Testis (tissue), 2 donors: ENCODE data around the gene MSMP.

Experiments
- POLR2A ChIP-seq: fragments of 450-650 bp; IDR thresholded peaks from one replicate; pipeline ENCODE4 v1.6.1; 2017; ENCODE audit warnings: antibody characterized with exemption, mild to moderate bottlenecking, moderate library complexity
- TF ChIP-seq, protein P1 (sequence below), 3 experiments: fragments of 450-650 bp in 2 of 3; fragments of 200-600 bp in 1 of 3; sonication (generic) in 1 of 3; IDR thresholded peaks; one replicate each; pipeline ENCODE4 v1.5.1; 2016 to 2019; ENCODE audit warnings: antibody characterized with exemption in 3 of 3, mild to moderate bottlenecking in 2 of 3, moderate library complexity in 1 of 3

DNA sequence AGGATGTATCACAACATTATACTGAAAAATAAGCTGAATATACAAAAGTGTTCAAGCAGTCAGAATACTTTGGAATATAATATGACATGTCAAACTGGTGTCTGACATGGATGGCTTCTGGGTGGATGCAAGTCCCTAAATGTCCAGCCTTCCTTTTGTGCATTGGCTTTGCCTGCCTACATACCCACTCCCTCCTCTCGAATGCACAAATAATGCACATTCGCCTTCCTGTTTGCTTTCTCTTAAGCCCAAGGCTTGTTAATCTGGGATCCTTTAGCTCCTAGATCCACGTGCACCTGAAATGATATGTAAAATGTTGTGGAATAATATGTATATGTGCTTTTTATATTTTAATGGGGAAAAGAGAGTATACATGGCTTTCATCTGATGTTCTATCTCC, 24.4 kb upstream of the MSMP start:
- TF ChIP-seq, protein P1, sequence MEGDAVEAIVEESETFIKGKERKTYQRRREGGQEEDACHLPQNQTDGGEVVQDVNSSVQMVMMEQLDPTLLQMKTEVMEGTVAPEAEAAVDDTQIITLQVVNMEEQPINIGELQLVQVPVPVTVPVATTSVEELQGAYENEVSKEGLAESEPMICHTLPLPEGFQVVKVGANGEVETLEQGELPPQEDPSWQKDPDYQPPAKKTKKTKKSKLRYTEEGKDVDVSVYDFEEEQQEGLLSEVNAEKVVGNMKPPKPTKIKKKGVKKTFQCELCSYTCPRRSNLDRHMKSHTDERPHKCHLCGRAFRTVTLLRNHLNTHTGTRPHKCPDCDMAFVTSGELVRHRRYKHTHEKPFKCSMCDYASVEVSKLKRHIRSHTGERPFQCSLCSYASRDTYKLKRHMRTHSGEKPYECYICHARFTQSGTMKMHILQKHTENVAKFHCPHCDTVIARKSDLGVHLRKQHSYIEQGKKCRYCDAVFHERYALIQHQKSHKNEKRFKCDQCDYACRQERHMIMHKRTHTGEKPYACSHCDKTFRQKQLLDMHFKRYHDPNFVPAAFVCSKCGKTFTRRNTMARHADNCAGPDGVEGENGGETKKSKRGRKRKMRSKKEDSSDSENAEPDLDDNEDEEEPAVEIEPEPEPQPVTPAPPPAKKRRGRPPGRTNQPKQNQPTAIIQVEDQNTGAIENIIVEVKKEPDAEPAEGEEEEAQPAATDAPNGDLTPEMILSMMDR (IDR thresholded peaks at IDR 0.05) = no peak
- no peak for TF ChIP-seq POLR2A
